ENCODE data around the gene ATG7. TPM values are rescaled to one million over a fixed set of nuclear protein-coding genes. Genes with fewer than 3 reads are reported as not detected.
A peak's percentile ranks its signal among the peaks of the same experiment; 100 is the strongest.
"Not testable (repeated sequence)": the region's sequence is repeated elsewhere in the genome, so short reads cannot be mapped to it uniquely, and the experiment has no call there.

ATG7 gene
- total RNA-seq, 1 donor from 2014 or later, result 31.3 TPM

DNA sequence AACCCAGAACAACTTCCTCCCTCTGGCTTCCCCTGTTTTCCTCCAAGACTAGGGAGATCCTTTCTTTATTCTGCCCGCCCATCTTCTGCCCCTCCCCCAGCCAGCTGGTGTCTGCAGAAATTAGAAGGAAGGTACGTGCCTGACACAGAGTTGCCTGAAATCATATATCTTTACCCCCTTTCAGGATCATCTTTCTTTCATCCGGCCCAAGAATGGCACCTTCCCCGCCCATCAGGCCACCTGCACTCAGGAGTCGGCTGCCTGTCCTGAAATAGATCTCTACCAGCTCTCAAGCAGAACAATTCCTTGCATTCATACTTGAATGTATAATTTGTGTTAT is 237.8 kb downstream of the ATG7 start:
- Histone ChIP-seq H3K36me3 (ENCODE audit: control insufficient read depth, insufficient read depth, low read length) (no peaks in the 10 kb centered on the region), H3K27me3 (ENCODE audit: control insufficient read depth, insufficient read depth, low read length) (no peaks in the 10 kb centered on the region), H3K4me3 (ENCODE audit: low read depth, low read length) (no peak overlapping the region)
- no peak for DNase-seq (ENCODE audit: low read depth)
- TF ChIP-seq, protein P1, sequence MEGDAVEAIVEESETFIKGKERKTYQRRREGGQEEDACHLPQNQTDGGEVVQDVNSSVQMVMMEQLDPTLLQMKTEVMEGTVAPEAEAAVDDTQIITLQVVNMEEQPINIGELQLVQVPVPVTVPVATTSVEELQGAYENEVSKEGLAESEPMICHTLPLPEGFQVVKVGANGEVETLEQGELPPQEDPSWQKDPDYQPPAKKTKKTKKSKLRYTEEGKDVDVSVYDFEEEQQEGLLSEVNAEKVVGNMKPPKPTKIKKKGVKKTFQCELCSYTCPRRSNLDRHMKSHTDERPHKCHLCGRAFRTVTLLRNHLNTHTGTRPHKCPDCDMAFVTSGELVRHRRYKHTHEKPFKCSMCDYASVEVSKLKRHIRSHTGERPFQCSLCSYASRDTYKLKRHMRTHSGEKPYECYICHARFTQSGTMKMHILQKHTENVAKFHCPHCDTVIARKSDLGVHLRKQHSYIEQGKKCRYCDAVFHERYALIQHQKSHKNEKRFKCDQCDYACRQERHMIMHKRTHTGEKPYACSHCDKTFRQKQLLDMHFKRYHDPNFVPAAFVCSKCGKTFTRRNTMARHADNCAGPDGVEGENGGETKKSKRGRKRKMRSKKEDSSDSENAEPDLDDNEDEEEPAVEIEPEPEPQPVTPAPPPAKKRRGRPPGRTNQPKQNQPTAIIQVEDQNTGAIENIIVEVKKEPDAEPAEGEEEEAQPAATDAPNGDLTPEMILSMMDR (IDR thresholded peaks at IDR 0.05; ENCODE audit: insufficient read depth, low read length, poor library complexity, severe bottlenecking), result no peak

DNA sequence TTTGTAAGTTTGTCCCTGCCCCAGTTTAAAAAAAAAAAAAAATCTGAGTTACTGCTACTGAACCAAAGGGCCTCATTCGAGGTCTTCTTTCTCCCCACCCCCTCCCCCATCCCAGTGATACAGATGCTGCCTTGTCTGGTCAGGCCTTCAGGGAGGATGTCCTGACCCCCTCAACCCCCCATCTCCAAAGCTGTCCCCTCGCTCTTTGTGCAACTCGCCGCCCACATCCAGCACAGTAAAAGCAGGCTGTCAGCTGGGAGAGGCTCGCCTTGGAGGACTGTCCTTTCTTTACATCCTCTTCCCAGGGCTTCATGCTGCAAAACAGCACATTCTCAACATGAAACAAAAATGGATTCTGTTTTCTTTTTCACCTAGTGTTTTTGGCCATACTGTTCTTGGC is 238.2 kb downstream of the ATG7 start:
- Histone ChIP-seq H3K4me3 (ENCODE audit: low read depth, low read length) (no peak overlapping the region), H3K27me3 (ENCODE audit: control insufficient read depth, insufficient read depth, low read length) (no peaks in the 10 kb centered on the region), H3K36me3 (ENCODE audit: control insufficient read depth, insufficient read depth, low read length) (no peaks in the 10 kb centered on the region)
- DNase-seq (ENCODE audit: low read depth), result no peak
- TF ChIP-seq, protein P1 (IDR thresholded peaks at IDR 0.05; ENCODE audit: insufficient read depth, low read length, poor library complexity, severe bottlenecking), result no peak

DNA sequence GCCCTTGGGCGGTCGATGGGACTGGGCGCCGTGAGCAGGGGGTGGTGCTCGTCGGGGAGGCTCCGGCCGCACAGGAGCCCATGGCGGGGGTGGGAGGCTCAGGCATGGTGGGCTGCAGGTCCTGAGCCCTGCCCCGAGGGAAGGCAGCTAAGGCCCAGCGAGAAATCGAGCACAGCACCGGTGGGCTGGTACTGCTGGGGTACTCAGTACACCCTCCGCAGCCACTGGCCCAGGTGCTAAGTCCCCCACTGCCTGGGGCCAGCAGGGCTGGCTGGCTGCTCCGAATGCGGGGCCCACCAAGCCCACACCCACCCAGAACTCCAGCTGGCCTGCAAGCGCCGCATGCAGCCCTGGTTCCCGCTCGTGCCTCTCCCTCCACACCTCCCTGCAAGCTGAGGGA is 239.4 kb downstream of the ATG7 start:
- DNase-seq (ENCODE audit: low read depth); H3K36me3 ChIP-seq (ENCODE audit: control insufficient read depth, insufficient read depth, low read length); H3K4me3 ChIP-seq (ENCODE audit: low read depth, low read length); H3K27me3 ChIP-seq (ENCODE audit: control insufficient read depth, insufficient read depth, low read length): not testable (repeated sequence)

DNA sequence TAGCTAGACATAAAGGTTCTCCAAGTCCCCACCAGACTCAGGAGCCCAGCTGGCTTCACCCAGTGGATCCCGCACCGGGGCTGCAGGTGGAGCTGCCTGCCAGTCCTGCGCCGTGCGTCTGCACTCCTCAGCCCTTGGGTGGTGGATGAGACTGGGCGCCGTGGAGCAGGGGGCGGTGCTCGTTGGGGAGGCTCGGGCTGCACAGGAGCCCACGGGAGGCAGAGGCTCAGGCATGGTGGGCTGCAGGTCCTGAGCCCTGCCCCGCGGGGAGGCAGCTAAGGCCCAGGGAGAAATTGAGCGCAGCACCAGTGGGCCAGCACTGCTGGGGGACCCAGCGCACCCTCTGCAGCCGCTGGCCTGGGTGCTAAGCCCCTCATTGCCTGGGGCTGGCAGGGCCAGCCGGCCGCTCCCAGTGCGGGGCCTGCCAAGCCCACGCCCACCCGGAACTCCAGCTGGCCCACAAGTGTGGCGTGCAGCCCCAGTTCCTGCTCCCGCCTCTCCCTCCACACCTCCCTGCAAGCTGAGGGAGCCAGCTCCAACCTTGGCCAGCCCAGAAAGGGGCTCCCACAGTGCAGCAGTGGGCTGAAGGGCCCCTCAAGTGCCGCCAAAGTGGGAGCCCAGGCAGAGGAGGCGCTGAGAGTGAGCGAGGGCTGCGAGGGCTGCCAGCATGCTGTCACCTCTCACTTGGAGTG is 241.1 kb downstream of the ATG7 start:
- not testable (repeated sequence) for DNase-seq (ENCODE audit: low read depth); H3K36me3 ChIP-seq (ENCODE audit: control insufficient read depth, insufficient read depth, low read length); H3K4me3 ChIP-seq (ENCODE audit: low read depth, low read length); H3K27me3 ChIP-seq (ENCODE audit: control insufficient read depth, insufficient read depth, low read length)

DNA sequence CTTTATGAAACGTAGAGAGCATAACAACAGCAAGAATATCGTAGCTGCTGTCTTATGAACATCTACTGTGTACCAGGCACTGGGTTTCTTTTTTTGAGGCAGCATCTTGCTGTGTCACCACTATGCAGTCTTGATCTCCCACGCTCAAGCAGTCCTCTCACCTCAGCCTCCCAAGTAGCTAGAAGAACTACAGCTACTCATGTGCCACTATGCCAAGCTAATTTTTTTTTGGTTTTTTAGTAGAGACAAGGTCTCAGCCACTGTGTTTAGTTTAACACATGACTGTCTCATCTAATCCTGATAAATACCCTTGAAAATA is 241.6 kb downstream of the ATG7 start:
- Histone ChIP-seq H3K36me3 (ENCODE audit: control insufficient read depth, insufficient read depth, low read length) (no peaks in the 10 kb centered on the region), H3K4me3 (ENCODE audit: low read depth, low read length) (no peak overlapping the region), H3K27me3 (ENCODE audit: control insufficient read depth, insufficient read depth, low read length) (no peaks in the 10 kb centered on the region)
- no peak for DNase-seq (ENCODE audit: low read depth)
- TF ChIP-seq, protein P1 (IDR thresholded peaks at IDR 0.05; ENCODE audit: insufficient read depth, low read length, poor library complexity, severe bottlenecking), result no peak

DNA sequence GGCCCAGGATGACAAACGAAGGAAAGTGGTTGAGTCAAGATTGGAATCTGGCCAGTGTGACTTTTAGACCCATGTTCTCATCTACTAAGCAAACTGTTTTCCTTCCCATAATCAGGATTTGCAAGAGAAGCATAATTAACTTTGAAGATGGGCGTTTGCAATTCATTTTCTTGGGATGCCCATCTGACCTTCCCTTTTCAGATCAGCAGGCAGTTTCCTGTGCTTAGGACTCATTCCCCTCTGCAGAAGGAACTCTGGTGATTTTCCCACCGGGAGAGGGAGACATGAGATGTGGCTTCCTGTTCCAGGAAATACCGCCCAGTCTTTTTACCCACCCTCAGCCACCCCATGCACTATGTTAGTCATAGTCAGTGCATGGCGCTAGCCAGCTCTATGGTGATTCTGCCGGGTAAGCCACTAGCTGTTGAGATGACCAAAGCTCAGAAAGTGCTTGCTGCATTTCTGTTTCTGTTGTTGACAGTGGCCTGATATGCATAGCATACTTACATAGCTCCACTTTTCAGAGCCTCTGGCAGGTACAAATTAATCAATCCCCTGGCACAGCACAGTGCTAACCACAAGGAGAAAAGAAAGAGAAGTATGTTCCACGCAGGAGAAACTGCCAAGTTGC is 242.1 kb downstream of the ATG7 start:
- H3K36me3 ChIP-seq (ENCODE audit: control insufficient read depth, insufficient read depth, low read length), result no peaks in the 10 kb centered on the region

More for the DNA sequence above, 242.1 kb downstream of the ATG7 start:
- TF ChIP-seq, protein P1 (IDR thresholded peaks at IDR 0.05; ENCODE audit: insufficient read depth, low read length, poor library complexity, severe bottlenecking), result no peak
- no peaks in the 10 kb centered on the region for H3K27me3 ChIP-seq (ENCODE audit: control insufficient read depth, insufficient read depth, low read length)
- DNase-seq (ENCODE audit: low read depth), result peak; percentile 55
- H3K4me3 ChIP-seq (ENCODE audit: low read depth, low read length), result no peak overlapping the region

Data from kidney epithelial cell (primary cell).